ENCODE data around the gene AKT3.

- TF ChIP-seq EZH2phosphoT487 (IDR thresholded peaks at IDR 0.05; ENCODE audit: borderline replicate concordance, low read length) (no peak), CTCF (IDR thresholded peaks at IDR 0.05; ENCODE audit: low read depth, low read length, poor library complexity, severe bottlenecking) (no peak)
Measured at GRCh38 chr1:243494741-243495431, 355.2 kb downstream of the AKT3 start.
